ENCODE results near the gene COL2A1. TPM values are rescaled to one million over a fixed set of nuclear protein-coding genes. Genes with fewer than 3 reads are reported as not detected.

The COL2A1 gene
- total and polyA plus RNA-seq, 2 donors (not counting 3 experiments of a cell fraction or from before 2014, with no cell fraction given) = not detected

DNA sequence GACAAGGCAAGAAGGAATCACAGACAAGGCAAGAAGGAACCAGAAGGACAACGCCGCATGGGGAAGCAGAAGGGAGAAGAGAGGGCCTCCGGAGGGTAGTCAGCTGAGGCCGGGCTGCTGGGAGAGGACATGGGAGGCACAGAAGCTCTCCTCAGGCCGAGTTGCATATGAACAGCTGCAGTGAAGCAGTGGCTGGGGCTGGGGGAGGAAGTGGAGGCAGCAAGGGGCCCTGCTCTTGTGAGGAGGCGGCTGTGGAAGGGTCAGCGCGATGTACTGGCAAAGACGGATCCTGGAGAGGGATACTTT, 62.8 kb downstream of the COL2A1 start:
- DNase-seq (ENCODE audit: low read depth, low spot score) (no peak), FAIRE-seq (no peak)
- Histone ChIP-seq H2AFZ (ENCODE audit: low read depth, low read length) (no peak overlapping the region), H3K9ac (replicated peaks; ENCODE audit: extremely low read depth, insufficient read depth, low read length) (no peak overlapping the region), H3K4me1 (ENCODE audit: control insufficient read depth, extremely low read depth, insufficient read depth, low read length) (no peaks in the 10 kb centered on the region), H3K27me3 (ENCODE audit: control insufficient read depth in 2 of 2, insufficient read depth in 2 of 2, low read length in 2 of 2) (peaks cover 14 to 17% of the 10 kb centered on the region in 2 experiments), H3K27ac (ENCODE audit: insufficient read depth, low read depth, low read length) (no peak overlapping the region), H3K9me3 (replicated peaks; ENCODE audit: control insufficient read depth, insufficient read depth, low read length) (no peaks in the 10 kb centered on the region), H4K20me1 (replicated peaks; ENCODE audit: control insufficient read depth, extremely low read depth, insufficient read depth, low read length) (no peaks in the 10 kb centered on the region), H3K36me3 (ENCODE audit: control insufficient read depth in 2 of 2, extremely low read depth in 1 of 2, insufficient read depth in 2 of 2, low read length in 2 of 2) (no peaks in the 10 kb centered on the region), H3K79me2 (ENCODE audit: control insufficient read depth, insufficient read depth, low read length) (no peaks in the 10 kb centered on the region), H3K9me1 (replicated peaks; ENCODE audit: control insufficient read depth, extremely low read depth, insufficient read depth, low read length) (no peaks in the 10 kb centered on the region), H3K4me2 (ENCODE audit: insufficient read depth, low read length) (no peak overlapping the region), H3K4me3 (replicated peaks in 1 of 3; ENCODE audit: insufficient read depth in 1 of 3, low read depth in 1 of 3, low read length in 3 of 3) (no peak overlapping the region)
- BruUV-seq (replicated peaks) = no TSS peak
- dilution Hi-C loops (cut with MboI; ENCODE audit: extremely low pct_ligation_motif_present, low sequenced_read_pairs) = no loop called here
- intact Hi-C loops (cut with micrococcal nuclease) = no loop called here
- no peak for TF ChIP-seq EZH2 (IDR thresholded peaks at IDR 0.05; ENCODE audit: borderline replicate concordance, low read depth, low read length, severe bottlenecking)
- TF ChIP-seq MYC (IDR thresholded peaks at IDR 0.05; ENCODE audit: low read depth, low read length) = no peak
- TF ChIP-seq FOS (IDR thresholded peaks at IDR 0.05; ENCODE audit: borderline replicate concordance, insufficient read depth, low read length) = no peak
- TF ChIP-seq, protein P1, sequence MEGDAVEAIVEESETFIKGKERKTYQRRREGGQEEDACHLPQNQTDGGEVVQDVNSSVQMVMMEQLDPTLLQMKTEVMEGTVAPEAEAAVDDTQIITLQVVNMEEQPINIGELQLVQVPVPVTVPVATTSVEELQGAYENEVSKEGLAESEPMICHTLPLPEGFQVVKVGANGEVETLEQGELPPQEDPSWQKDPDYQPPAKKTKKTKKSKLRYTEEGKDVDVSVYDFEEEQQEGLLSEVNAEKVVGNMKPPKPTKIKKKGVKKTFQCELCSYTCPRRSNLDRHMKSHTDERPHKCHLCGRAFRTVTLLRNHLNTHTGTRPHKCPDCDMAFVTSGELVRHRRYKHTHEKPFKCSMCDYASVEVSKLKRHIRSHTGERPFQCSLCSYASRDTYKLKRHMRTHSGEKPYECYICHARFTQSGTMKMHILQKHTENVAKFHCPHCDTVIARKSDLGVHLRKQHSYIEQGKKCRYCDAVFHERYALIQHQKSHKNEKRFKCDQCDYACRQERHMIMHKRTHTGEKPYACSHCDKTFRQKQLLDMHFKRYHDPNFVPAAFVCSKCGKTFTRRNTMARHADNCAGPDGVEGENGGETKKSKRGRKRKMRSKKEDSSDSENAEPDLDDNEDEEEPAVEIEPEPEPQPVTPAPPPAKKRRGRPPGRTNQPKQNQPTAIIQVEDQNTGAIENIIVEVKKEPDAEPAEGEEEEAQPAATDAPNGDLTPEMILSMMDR (IDR thresholded peaks at IDR 0.05; ENCODE audit: extremely low read depth in 1 of 2, insufficient read depth in 1 of 2, low read depth in 1 of 2, low read length in 2 of 2) = no peak
- no peak for TF ChIP-seq JUN (IDR thresholded peaks at IDR 0.05; ENCODE audit: borderline replicate concordance, insufficient read depth, insufficient read length, low read depth)
- TF ChIP-seq POLR2A (IDR thresholded peaks at IDR 0.05; ENCODE audit: low read depth, low read length) = no peak
- TF ChIP-seq, protein P2, sequence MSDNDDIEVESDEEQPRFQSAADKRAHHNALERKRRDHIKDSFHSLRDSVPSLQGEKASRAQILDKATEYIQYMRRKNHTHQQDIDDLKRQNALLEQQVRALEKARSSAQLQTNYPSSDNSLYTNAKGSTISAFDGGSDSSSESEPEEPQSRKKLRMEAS (IDR thresholded peaks at IDR 0.05; ENCODE audit: insufficient read depth, insufficient read length) = no peak
- no peak for TF ChIP-seq POLR2AphosphoS5 (IDR thresholded peaks at IDR 0.05; ENCODE audit: insufficient read depth, low read depth, low read length)
- TF ChIP-seq GATA2 (IDR thresholded peaks at IDR 0.05; ENCODE audit: insufficient read depth, insufficient read length, low read depth, low read length) = no peak
- ChIA-PET POLR2A (no interaction called here), CTCF (interaction anchor here (0.9 to 2.1 kb wide), 7 partner anchors 8 to 226 kb away, joined by 3 to 9 read pairs (median 3); partner anchors contain the start of genes PFKM and TMEM106C)

Data from endothelial cell of umbilical vein (primary cell).